ENCODE data around the gene CATSPERD. TPM values are rescaled to one million over a fixed set of nuclear protein-coding genes. Genes with fewer than 3 reads are reported as not detected.

CATSPERD gene
- total RNA-seq, 2 experiments from 2014 or later, result not detected

DNA sequence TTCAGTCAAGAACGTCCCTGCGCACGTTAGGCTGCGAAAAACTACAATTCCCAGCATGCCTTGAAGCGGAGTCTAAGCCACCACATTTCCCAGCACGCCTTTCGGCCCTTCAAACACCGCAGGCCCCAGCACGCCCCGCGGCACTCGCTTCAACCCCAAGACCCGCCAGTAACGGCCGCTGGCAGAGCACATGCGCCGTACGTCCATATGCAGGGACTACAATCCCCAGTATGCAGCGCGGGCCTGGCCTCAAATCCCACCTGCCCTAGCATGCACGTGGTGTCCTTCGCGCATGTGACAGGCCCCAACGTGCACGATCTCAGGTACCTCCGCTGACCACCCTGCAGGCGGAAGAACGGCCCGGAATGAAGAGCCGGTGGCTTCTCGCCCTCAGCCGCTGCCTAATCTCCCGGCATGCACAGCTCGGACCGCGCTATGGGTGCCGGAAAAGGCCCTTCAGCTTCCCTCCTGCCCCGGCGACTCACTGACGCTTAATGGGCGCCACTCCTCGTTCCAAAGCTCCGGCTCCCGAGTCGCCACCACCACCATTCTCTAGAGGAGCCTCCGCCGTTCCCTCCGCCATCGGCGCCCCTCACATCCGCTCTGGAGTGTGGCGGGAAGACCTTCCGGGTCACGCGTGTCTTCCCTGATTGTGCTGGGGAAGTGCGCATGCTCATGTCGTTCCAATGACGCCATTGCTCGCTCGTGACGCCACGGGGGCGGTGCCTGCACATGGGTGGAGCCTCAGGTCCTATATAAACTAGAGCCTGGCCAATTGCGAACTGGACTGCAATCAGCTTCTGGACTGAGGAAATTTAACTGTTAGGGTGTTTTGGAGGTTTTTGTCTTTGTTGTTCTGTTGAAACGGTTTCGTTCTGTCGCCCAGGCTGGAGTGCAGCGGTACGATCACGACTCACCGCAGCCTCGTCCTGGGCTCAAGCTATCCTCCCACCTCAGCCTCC, 70.4 kb downstream of the CATSPERD start, which contains the start of gene DUS3L:
Gene DUS3L, minus strand, starts transcription at position 605 of the 962 bp plus-strand sequence. Its CDS starts 22 bp downstream, at position 583.
- ChIA-PET CTCF (interaction anchor here (0.5 to 2.2 kb wide), 2 partner anchors 13 to 82 kb away, joined by 4 to 10 read pairs; no protein-coding TSS in a partner anchor), POLR2A (interaction anchor here (0.5 to 2.4 kb wide), 5 partner anchors 10 to 168 kb away, joined by 3 to 8 read pairs (median 6); partner anchors contain the start of genes CATSPERD, SAFB and SAFB2)

DNA sequence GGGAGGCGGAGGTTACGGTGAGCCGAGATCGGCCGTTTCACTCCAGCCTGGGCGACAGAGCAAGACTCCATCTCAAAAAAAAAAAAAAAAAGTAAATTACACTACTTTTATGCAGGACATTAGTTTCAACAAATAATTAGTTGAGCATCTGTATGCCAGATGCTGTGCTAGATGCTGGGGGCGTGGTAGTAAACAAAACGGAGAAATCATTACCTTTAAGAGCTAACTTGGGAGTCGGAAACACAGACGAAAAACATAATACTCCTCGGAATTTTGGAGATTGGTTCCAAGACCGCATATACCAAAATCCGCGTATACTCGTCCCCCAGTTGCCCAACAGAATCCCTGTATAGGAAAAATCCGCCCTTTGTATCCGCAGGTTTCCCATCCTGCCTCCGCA, 71.8 kb downstream of the CATSPERD start:
- CTCF ChIA-PET, result interaction anchor here (1.4 kb wide), 1 partner anchor 103 kb away, joined by 3 read pairs; no protein-coding TSS in a partner anchor
- POLR2A ChIA-PET, result interaction anchor here (2.3 kb wide), 1 partner anchor 72 kb away, joined by 7 read pairs; the partner anchor contains the start of gene CATSPERD

DNA sequence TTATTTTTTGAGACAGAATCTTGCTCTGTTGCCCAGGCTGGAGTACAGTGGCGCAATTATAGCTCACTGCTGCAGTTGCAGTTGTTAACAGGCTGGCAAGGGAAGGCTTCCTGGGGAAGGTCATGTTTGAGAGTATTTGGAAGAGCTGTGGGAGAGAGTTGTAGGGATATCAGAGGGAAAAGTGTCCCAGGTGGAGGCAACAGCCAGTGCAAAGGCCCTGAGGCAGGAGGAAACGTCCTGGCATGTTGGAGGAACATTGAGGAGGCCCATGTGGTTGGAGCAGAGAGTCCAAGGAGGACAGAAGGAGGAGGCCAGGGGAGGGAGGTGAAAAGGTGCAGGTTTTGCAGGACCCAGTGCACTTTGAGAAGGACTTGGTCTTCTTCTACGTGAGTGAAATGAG, 72.8 kb downstream of the CATSPERD start:
- ChIA-PET CTCF (interaction anchor here (0.6 to 2.7 kb wide), 4 partner anchors 11 to 514 kb away, joined by 3 to 15 read pairs (median 4); no protein-coding TSS in a partner anchor), POLR2A (no interaction called here)

DNA sequence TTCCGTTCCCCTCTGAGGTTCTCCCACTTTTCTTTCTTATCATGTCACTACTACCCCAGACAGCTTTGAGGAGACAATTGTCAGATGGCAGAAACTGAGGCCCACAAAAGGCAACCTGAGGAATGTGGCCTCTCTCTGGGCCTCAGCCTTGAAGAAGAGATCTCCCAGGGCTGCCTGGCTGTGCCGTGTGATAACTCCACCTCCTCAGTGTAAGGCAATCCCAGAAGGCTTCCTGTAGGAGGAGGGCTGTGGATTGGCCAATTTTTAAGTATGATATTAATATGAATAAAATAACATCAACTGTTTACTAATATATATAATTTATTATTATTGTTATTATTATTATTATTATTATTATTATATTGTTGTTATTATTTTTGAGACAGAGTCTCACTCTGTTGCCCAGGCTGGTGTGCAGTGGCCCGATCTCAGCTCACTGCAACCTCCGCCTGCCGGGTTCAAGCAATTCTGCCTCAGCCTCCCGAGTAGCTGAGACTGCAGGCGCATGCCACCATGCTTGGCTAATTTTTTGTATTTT, 75.0 kb downstream of the CATSPERD start:
- ChIA-PET CTCF (interaction anchor here (1.2 to 2.7 kb wide), 3 partner anchors 9 to 72 kb away, joined by 4 to 15 read pairs (median 4); no protein-coding TSS in a partner anchor), POLR2A (no interaction called here)

DNA sequence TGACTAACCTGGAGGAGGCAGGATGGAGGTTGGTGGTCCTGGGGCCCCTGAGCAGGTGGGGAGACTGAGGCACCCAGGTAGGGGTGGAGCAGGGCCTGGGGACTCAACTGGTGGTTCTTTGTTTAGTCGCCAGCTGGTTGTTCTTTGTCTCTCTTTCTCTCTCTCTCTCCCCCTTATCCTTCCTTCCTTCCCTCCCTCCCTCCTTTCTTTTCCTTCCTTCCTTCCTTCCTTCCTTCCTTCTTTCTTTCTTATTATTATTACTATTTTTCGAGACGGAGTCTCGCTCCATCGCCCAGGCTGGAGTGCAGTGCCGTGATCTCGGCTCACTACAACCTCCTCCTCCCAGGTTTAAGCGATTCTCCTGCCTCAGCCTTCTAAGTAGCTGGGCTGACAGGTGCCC, 77.8 kb downstream of the CATSPERD start:
- POLR2A ChIA-PET, result no interaction called here

DNA sequence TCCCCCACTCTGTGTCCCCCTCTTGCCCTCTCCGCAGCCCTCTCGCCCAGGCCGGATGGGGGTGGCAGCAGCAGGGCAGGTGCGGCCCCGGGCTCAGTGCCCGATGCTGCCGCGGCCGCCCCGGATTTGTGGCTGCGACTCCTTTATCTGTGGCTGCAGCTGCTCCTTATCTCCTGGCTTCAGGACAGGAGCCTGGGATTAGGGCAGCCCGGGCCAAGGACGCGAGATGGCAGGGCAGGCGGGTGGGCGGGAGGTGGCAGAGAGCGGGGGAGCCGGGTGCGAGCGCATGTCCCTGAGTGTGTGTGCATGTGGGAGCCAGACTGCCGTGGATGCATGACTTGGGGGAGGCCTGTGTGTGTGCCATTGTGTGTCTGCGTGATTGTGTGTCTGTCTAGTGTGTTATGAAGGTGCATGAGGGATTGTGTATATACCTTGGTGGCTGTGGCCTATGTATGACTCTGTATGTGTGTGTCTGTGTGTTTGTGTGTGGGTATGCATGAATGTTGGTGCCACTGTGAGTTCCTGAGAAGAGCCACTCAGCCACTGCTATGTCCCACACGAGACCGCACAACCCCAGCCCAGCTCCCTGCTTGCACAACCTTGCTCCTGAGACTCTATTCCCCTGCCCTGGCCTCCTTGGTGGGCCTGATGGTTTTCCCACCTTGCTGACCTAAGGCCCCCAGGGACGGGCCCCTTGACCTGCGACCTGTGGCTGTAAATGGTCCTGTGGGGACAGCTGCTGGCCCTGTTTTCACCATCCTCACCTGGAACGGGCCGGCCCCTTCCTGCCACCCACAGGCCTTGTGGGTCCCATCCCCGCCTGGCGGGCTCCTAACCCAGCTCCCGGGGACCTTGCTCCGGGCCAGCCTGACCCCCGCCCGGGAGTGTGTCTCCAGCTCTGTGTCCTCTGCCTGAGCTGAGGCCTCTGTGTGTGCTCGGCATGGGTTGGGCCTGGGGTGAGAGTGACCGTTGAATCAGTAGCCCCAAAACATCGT, 79.1 kb downstream of the CATSPERD start:
- ChIA-PET CTCF (no interaction called here), POLR2A (no interaction called here)

More for the DNA sequence above, 77.8 kb downstream of the CATSPERD start:
- CTCF ChIA-PET, result interaction anchor here (0.6 to 1.2 kb wide), 2 partner anchors 11 to 219 kb away, joined by 3 read pairs; no protein-coding TSS in a partner anchor

DNA sequence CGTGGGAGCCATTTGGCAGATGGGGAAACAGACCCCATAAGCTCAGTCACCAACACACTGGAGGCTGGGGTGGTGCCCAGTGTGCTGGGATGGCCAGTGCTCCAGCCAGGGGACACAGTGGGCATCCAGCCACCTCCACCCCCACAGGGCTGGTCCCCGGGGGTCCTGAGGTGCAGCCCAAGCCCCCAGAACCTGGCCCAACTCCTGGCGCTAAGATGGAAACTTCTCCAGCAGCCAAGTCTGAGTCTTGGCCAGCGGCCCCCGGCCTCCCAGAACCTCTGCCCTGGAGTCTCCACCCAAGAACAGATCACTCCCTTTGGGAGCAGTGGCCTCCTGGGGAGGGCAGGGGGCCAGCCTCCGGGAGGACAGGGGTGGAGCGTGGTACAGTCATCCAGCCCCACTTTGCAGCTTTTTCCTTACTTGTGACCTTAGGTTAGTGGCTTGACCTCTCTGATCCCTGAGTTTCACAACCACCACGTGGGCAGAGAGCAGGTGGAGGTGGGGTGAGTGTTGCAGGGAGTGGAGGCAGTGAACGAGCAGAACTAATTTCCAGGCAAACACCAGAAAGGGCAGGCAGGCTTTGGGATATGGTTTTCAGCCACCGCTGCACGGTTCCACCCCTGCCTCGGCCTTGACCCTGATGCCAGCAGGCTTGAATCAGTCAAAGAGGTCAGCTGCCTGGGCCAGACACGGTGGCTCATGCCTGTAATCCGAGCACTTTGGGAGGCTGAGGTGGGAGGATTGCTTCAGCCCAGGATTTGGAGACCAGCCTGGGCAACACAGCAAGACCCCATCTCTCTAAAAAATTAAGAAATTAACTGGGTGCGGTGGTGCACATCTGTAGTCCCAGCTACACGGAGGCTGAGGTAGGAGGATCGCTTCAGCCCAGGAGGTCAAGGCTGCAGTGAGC, 80.2 kb downstream of the CATSPERD start:
- ChIA-PET CTCF (no interaction called here), POLR2A (no interaction called here)

DNA sequence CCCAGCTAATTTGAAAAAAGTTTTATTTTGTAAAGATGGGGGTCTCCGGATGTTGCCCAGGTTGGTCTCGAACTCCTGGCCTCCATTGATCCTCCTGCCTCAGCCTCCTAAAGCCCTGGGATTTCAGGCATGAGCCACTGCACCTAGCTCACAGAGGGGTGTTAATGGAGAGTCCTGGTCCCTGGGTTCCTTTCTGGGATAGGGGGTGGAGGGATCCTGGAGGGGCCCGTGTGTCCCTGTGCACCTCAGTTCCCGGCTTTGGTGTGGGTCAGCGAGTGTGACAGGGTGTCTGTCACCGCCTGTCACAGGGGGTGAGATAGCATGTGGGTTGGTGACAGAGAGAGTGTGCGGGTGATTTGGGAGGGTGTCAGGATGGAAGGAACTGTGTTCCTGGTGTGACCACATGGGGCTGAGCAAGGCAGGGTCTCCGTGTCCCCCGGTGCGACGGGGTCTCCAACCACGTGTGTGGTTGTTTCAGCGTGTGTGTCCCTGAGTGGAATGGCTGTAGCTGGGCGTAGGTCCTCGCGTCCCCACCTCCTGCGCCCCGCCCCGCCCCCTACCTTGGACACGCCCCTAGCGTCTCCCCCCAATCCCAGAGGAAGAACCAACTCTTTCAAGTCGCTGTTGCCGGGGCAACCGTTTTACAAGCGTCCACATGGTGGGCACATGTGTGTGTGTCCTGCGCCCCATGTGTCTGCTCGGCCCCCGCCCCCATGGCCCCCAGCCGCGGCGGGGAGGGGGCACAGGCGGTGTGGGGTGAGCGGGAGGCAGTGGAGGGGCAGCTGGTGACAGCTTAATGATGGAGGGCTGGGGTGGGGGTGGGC, 81.6 kb downstream of the CATSPERD start:
- ChIA-PET CTCF (interaction anchor here (0.9 kb wide), 1 partner anchor 185 kb away, joined by 3 read pairs; no protein-coding TSS in a partner anchor), POLR2A (no interaction called here)

DNA sequence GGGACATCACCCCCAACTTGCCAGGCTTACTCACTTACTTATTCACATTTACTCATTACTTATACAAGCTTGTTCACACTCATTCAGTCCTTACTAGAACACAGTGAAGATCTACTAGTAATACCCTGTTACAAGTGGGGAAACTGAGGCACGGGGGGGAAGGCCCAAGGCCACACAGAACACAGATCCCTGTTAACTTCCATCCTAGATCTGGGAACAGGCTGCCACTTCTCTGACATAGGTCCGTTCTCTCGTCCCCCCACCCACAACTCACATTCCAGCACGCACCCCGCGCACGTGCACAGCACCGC, 83.0 kb downstream of the CATSPERD start:
- POLR2A ChIA-PET, result interaction anchor here (1.3 to 1.5 kb wide), 5 partner anchors 13 to 101 kb away, joined by 3 to 12 read pairs (median 8); partner anchors contain the start of genes DUS3L, NDUFA11 and VMAC
- CTCF ChIA-PET, result interaction anchor here (0.5 to 2.4 kb wide), 31 partner anchors 9 to 945 kb away, joined by 3 to 32 read pairs (median 4); partner anchors contain the start of genes CATSPERD, DUS3L, LONP1 and NDUFA11

DNA sequence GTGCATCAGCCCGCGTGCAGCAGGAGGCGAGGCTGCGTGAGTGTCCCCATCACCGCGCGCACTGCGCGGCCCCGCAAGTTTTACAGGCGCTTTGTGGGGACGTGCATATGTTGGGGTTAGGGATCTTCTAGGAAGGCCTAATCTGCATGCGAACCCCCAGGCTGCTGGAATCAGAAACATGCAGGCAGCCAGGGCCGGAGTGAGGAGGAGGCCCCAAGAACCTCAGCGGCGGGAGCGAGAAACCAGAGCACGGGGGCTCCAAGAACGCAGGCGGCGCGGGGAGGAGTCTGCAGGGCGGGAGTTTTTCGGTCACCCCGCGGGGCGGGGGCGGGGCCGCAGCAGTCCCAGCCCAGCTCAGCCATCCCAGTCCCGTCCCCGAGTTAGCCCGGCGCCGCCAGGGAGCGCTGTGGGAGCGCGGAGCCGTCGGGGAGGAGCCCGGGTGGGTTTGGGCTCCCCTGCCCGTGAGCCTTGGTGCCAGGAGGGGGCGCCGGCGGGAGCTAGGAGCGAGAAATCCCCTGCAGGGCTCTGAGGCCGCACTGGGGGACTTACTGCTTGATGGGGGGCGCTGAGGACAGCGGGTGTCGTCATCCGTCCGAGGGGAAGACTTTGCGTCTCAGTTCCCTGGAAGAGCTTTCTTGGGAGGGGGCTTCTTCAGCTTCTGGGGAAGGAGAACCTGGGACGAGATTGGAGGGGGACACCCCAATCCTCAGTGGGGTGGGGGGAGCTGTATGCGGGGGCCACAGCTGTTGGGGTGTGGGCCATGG, 83.5 kb downstream of the CATSPERD start:
- CTCF ChIA-PET, result interaction anchor here (0.5 to 2.4 kb wide), 34 partner anchors 10 to 945 kb away, joined by 3 to 32 read pairs (median 4); partner anchors contain the start of genes CATSPERD, DUS3L, LONP1 and NDUFA11
- POLR2A ChIA-PET, result interaction anchor here (0.6 to 1.5 kb wide), 8 partner anchors 13 to 181 kb away, joined by 3 to 12 read pairs (median 4); partner anchors contain the start of genes DUS3L, NDUFA11, SAFB and SAFB2

DNA sequence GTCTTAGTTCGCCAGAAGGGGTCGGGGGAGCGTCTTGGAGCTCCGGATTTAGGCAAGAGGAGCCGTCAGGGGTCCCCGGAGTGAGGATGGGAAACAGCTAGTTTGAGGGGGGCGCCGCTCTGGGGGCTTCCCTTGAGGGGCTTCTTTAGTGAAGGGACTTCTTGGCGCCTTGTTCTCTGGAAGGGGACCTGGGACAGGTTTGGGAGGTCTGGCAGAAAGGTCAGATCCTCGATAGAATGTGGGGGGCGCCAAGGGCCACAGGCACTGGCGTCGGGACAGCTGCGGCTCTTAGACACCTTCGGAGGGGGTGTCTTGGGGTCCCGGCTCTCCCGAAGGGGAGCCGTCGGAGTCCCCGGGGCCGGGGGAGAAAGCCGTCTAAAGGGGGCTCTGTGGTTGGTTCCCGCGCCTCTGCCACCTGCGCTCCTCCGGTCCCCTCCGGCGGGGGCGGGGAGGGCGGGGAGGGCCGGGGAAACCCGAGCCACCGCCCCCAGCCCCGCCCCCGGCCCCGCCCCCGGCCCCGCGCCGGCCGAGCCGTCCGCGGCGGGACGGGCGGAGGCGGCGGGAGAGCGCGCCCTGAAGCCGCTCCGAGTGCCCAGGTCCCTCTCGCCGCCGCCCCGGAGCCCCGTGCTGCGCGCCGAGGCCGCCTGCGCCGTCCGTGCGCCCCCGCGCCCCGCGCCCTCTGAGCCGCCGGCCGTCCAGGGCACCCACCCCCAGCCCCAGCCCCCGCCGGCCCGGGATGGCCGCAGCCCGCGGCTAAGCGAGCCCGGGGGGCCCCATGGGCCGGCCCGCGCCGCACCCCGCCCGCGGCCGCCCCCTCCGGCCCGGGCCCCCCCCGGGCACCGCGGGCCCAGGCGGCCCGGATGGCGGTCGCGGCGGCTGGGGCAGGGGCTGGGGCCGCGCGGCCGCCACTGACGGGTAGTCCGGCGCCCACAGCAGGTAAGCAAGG, 84.4 kb downstream of the CATSPERD start, which contains the start of gene NRTN:
Gene NRTN, plus strand, starts transcription at position 552 of the 946 bp plus-strand sequence. CDS start 19,099 bp downstream, outside the sequence.
- ChIA-PET POLR2A (interaction anchor here (0.6 to 1.5 kb wide), 8 partner anchors 14 to 182 kb away, joined by 3 to 12 read pairs (median 4); partner anchors contain the start of genes DUS3L, NDUFA11, SAFB and SAFB2), CTCF (interaction anchor here (0.7 to 2.4 kb wide), 29 partner anchors 9 to 222 kb away, joined by 3 to 32 read pairs (median 5); partner anchors contain the start of genes CATSPERD, DUS3L, LONP1 and NDUFA11)

DNA sequence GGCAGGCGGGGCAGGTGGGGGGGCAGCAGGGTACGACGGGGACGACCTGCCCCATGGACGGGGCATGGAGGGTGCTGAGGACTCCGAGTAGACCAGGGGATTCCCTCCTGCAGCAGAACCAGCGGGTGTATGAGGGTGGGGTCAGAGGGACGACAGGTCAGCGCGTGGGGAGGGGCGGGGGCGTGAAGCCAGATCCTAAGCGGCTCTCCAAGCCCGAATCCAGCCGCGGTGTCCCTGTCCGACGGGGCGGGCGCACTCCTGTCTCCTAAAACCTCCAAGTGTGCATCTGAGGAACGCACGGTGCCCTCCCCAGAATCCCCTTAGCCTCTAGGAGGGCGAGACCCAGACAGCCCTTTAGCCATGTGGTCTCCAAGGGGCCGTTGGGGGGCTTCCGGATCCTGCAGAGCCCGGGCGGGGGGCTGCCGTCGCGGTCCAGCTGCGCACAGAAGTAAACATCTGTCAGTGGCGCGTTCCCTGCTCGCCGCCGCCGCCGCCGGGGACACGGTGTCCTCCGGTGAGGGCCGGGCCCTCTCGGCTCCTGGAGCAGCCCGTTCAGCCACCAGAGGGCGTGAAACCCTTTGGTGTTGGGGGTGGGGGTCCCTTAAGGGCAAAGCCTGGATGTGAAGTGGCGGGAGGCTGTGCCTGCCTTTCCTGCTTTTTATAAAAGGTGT, 85.2 kb downstream of the CATSPERD start:
- POLR2A ChIA-PET, result no interaction called here

DNA sequence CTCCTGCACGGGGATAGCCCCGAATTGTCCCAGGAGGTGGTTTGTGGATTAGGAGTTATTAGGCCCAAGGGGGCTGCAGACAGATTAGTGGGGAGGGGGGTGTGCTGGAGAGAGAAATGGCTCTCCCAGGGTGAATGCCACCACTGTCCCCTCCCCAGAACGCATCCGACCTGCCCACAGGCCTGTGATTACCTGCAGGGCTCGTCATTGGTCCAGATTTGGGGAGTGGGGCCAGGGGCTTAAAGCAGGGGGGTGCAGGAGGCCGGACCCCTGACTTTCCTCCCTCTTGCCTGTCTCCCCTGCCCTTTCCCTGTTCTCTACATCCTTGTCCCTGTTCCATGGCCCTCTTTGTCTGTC, 85.7 kb downstream of the CATSPERD start:
- CTCF ChIA-PET, result interaction anchor here (0.7 to 2.1 kb wide), 2 partner anchors 216 to 413 kb away, joined by 3 to 8 read pairs; no protein-coding TSS in a partner anchor
- POLR2A ChIA-PET, result no interaction called here

More for the DNA sequence above, 85.2 kb downstream of the CATSPERD start:
- CTCF ChIA-PET, result interaction anchor here (0.7 to 2.1 kb wide), 2 partner anchors 217 to 413 kb away, joined by 3 to 8 read pairs; no protein-coding TSS in a partner anchor

DNA sequence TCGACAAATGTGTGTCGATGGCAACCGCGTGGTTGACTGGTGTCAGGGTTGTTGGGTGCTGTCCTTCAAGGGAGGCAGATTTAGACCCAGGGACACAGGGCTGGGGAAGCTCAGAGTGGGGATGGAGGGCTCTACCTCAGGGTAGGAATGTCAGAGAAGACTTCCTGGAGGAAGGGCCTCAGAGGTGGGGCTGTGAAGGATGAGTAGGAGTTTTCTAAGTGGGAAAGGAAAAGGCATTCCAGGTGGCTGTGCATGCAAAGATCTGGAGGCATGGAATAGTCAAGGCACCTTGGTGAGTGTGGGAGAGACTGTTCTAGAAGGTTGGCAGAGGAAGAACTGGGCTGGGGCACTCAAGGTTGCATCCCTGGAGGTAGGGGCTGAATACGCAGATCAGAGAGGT, 86.5 kb downstream of the CATSPERD start:
- ChIA-PET POLR2A (no interaction called here), CTCF (interaction anchor here (2.1 kb wide), 1 partner anchor 215 kb away, joined by 8 read pairs; no protein-coding TSS in a partner anchor)
